Pancreas (tissue), 10 donors: ENCODE data around the gene SEPHS1. TPM values are rescaled to one million over a fixed set of nuclear protein-coding genes. Genes with fewer than 3 reads are reported as not detected.

Source experiments
- ATAC-seq, 4 donors: fragments of 200-7000 bp; cut with Tn5 transposase; one replicate each; pipeline versions ENCODE4 v1.8.0 to v1.9.1; 2020; ENCODE audit warnings: mild to moderate bottlenecking in 4 of 4, moderate library complexity in 4 of 4
- DNase-seq, 6 donors: peaks; one replicate each; pipeline ENCODE4 v3.0.0-alpha.2; 2020
- FAIRE-seq: peaks from 2 replicates; lab custom pipeline; 2012; peaks lifted over from hg19 to GRCh38; lab: Jason Lieb, UNC
- H3K27ac ChIP-seq, 4 donors: fragments of 200-600 bp; sonication (generic); 1 replicate in 3 of 4; 2 replicates in 1 of 4; pipeline versions ENCODE4 v1.5.0 to v1.8.0; 2020
- H3K27me3 ChIP-seq, 4 donors: fragments of 200-600 bp; one replicate each; pipeline ENCODE4 v1.8.0; 2021
- H3K36me3 ChIP-seq, 3 donors: fragments of 200-600 bp; sonication (generic) in 1 of 3; one replicate each; pipeline versions ENCODE4 v1.5.0 to v1.8.0; 2020 to 2021
- H3K4me1 ChIP-seq, 3 donors: fragments of 200-600 bp; one replicate each; pipeline ENCODE4 v1.8.0; 2021
- H3K4me3 ChIP-seq, 4 donors: fragments of 200-600 bp; sonication (generic) in 2 of 4; one replicate each; pipeline versions ENCODE4 v1.5.0 to v1.8.0; 2020 to 2021
- H3K9me3 ChIP-seq, 4 donors: fragments of 200-600 bp; one replicate each; pipeline ENCODE4 v1.8.0; 2021
- WGBS, 2 donors: extraction: QIAGEN DNeasy Blood & Tissue Kit; methylation state at CpG; one replicate each; pipeline ENCODE4 v1.1.7; 2013; 5-methylcytosine and 5-hydroxymethylcytosine counted together
- intact Hi-C, 3 donors: fragments of 100-400 bp; cut with DNase I; formaldehyde crosslinking; loops; one replicate each; pipeline versions ENCODE4 v1.11.1 to v1.14.2; 2022
- polyA plus RNA-seq, 2 donors: library from polyadenylated mRNA; stranded (reverse); fragments of 200-250 nt; gene quantifications; one replicate each; pipeline ENCODE4 v1.2.3, GENCODE V29; 2013
- total RNA-seq, 6 donors: library from RNA; stranded (reverse); fragmentation: NEBNext Ultra II Directional in 4 of 6; extraction: Animal tissue kit (Norgen Biotek cat#: 25700) in 4 of 6; gene quantifications; one replicate each; pipeline versions ENCODE4 v1.2.1 to v1.2.4, GENCODE V29; 2021 to 2023
- TF ChIP-seq, protein P1 (sequence below), 4 donors: fragments of 200-600 bp; sonication (generic) in 3 of 4; IDR thresholded peaks; one replicate each; pipeline versions ENCODE4 v1.5.0 to v1.8.0; 2021; ENCODE audit warnings: antibody characterized with exemption in 4 of 4
- donor health status: healthy with polysubstance abuse.
- donor health status: DM: no; HTN: no; CAD: no; lungs with moderate emphysema.
- donor health status: DM: no; HTN: no; CAD: no.
- donor health status: control.
- donor health status: control.
- donor health status: Bipolar disorder and iron deficiency.
- donor health status: DM: yes; HTN: yes; CAD: no.
- donor health status: DM: no; HTN: no; CAD: no.
- donor health status: DM: no; HTN: no; CAD: no.
- donor health status: DM: yes; HTN: yes; CAD: no.

SEPHS1 gene
- total and polyA plus RNA-seq, 8 donors = 14.3 to 24.6 (median 19.7) TPM

DNA sequence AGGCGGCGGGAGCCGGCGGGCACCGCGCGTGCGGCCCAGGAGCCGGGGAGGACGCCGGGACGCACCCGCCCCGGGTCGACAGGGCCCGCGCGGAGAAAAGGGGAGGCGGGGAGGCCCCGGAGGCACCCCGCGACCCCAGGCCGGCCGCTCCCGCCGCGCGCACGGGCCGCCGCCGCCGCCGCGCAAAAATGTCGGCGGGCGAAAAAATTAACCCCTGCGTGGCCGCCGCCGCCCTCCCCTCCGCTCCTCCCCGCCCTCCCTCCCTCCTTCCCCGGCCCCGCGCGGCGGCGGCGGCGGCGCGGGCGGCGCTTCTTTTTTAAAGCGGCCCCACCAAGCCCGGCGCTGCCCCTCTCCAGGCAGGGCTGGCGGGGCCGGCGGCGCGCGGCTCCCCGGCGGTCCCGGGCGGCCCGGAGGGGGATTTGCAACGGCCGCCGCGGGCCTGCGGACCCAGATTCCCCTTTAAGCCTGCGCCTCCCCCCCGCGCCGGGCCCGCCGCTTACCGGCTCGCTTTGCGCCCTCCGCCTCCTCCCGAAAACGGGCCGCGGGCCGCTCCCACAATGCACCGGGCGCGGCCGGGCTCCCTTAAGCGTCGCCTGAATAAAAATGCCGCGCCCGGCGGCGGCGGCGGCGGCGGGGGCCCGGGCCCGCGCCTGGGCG is 465 bp downstream of the SEPHS1 start:
- Histone ChIP-seq H3K27me3 (no peaks in the 10 kb centered on the region), H3K4me1 (peaks cover 0 to 7% (median 0%) of the 10 kb centered on the region in 3 donors), H3K27ac (peak overlapping the region; percentile 73 to 94 (median 90)), H3K36me3 (no peaks in the 10 kb centered on the region), H3K4me3 (peak overlapping the region; percentile 66 to 82 (median 70)), H3K9me3 (no peaks in the 10 kb centered on the region)
- intact Hi-C loops = no loop called here
- 0 to 1% methylated on average over 4 to 109 of the region's 109 CpGs for WGBS, 2 donors
- FAIRE-seq (no peak), DNase-seq (peak; percentile 85 to 92 (median 88)), ATAC-seq (peak; percentile 71 to 81 (median 74))
- TF ChIP-seq, protein P1, sequence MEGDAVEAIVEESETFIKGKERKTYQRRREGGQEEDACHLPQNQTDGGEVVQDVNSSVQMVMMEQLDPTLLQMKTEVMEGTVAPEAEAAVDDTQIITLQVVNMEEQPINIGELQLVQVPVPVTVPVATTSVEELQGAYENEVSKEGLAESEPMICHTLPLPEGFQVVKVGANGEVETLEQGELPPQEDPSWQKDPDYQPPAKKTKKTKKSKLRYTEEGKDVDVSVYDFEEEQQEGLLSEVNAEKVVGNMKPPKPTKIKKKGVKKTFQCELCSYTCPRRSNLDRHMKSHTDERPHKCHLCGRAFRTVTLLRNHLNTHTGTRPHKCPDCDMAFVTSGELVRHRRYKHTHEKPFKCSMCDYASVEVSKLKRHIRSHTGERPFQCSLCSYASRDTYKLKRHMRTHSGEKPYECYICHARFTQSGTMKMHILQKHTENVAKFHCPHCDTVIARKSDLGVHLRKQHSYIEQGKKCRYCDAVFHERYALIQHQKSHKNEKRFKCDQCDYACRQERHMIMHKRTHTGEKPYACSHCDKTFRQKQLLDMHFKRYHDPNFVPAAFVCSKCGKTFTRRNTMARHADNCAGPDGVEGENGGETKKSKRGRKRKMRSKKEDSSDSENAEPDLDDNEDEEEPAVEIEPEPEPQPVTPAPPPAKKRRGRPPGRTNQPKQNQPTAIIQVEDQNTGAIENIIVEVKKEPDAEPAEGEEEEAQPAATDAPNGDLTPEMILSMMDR (IDR thresholded peaks at IDR 0.05) = no peak

DNA sequence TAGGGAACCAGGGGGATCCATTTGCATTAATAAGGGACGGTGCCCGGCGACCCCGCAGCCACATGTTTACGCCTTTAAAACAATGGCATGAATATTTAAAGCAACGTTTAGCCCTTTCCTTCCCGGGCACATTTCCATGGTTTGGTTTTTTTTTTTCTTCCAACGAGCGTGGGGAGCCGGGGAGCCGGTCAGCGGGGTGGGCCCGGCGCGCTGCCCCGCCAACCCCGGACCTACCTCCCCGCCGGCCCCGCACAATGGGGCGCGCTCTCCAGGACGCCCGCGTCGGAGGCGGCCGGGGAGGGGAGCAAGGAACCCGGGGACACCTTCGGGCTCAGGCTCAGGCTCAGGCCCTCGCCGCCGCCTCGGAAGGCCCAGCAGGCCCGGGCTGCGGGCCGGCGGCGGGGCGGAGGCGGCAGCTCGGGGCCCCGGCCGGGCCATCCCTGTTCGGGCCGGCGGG is 1.0 kb downstream of the SEPHS1 start:
- ATAC-seq = peak in 3 of 4 donors; percentile 16 to 18 (median 17)
- TF ChIP-seq, protein P1 (IDR thresholded peaks at IDR 0.05) = no peak
- FAIRE-seq = no peak
- Histone ChIP-seq H3K9me3 (no peaks in the 10 kb centered on the region), H3K27me3 (no peaks in the 10 kb centered on the region), H3K36me3 (no peaks in the 10 kb centered on the region), H3K4me1 (peaks cover 0 to 7% (median 0%) of the 10 kb centered on the region in 3 donors), H3K4me3 (peak overlapping the region; percentile 66 to 82 (median 70)), H3K27ac (peak overlapping the region; percentile 73 to 94 (median 90))
- WGBS, 2 donors = 0 to 1% methylated on average over 23 to 47 of the region's 47 CpGs
- DNase-seq = peak in 4 of 6 donors; percentile 16 to 74 (median 27)
- intact Hi-C loops = no loop called here

DNA sequence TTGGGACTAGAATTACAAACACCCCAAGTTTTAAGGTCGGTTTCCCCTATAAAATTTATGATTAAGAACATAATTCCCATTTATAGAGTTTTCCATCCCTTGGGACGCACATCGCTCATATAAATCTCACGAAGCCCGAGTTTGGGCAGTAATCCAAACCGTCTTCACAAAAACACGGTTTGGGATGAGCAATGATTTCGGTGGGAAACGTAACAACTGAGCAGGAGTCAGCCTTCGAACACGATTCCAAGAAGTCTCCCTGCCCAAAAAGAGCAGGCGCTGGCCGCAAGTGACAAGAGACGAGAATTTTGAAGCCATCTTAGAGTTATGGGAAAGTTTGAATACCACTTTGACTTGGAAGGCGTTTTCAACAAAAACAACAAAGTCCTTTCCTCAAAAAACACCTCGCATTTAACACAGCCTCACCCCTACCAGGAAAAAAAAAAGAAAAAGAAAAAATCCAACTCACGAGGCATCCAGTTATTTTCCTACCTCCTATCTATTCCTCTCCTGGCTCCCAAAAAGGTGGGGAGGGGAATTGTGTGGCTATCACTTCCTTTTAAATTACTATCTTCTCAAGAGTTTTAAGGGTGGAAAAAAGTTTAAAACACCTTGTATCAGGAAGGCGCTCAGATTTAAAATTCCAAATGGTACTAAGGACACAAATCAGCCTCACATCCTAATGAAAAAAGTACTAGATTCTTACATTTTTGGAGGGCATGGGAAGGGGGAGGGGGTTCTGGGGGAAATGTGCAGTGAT is 1.6 kb downstream of the SEPHS1 start:
- no peak for DNase-seq
- no peak for ATAC-seq
- H3K27ac ChIP-seq = peak overlapping the region in 3 of 4 donors; percentile 87 to 94 (median 93)
- H3K9me3 ChIP-seq = no peaks in the 10 kb centered on the region
- intact Hi-C loops = no loop called here
- 2 to 5% methylated on average over 18 of the region's 18 CpGs for WGBS, 2 donors
- TF ChIP-seq, protein P1 (IDR thresholded peaks at IDR 0.05) = no peak
- no peaks in the 10 kb centered on the region for H3K36me3 ChIP-seq
- FAIRE-seq = no peak
- peak overlapping the region; percentile 66 to 82 (median 70) for H3K4me3 ChIP-seq
- H3K4me1 ChIP-seq = peaks cover 0 to 7% (median 0%) of the 10 kb centered on the region in 3 donors
- H3K27me3 ChIP-seq = no peaks in the 10 kb centered on the region

DNA sequence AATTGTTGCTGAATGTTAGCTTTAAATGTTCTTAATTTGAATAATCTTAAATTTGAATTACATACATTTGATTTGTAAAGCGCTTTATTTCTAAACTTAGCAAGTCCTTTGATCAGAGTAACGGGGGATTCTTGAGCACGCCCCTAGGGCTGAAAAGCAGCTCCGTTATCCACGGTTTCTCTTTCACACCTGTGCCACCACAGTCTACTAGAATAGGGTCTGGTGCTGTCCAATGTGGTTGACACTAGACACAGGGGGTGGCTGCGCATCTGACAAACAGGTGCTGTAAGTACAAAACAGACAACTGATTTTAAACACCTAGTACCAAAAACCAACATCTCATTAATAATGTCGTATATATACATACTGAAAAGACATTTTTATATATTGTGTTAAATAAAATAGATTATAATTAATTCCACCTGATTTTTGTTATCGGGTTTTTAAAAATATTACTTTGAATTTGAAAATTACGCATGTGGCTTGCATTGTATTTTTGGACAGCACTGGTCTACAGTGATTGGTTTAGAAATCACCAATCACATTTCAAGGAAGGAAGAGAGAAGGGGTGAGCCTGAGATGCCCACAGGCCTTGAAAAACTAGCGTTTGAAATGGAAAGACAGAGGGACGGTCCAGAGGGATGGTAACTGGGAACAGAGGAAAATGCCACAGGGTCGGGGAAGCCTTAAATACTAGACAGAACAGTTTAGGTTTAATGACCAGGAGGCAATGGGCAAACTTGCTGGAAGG is 7.3 kb downstream of the SEPHS1 start:
- no peak overlapping the region for H3K27ac ChIP-seq
- intact Hi-C loops = no loop called here
- peaks cover 0 to 5% (median 0%) of the 10 kb centered on the region in 3 donors for H3K36me3 ChIP-seq
- no peaks in the 10 kb centered on the region for H3K9me3 ChIP-seq
- WGBS, 2 donors = 89 to 90% methylated on average over 12 of the region's 12 CpGs
- ATAC-seq (no peak), FAIRE-seq (no peak), DNase-seq (no peak)
- no peaks in the 10 kb centered on the region for H3K27me3 ChIP-seq
- no peak overlapping the region for H3K4me3 ChIP-seq
- TF ChIP-seq, protein P1 (IDR thresholded peaks at IDR 0.05) = no peak
- peaks cover 0 to 3% (median 0%) of the 10 kb centered on the region in 3 donors for H3K4me1 ChIP-seq
